WTC11 (cell line): ENCODE measurements around the gene NR1D1. TPM values are rescaled to one million over a fixed set of nuclear protein-coding genes. Genes with fewer than 3 reads are reported as not detected.

ENCODE experiments used
- ATAC-seq: fragments of 200-7000 bp; cut with Tn5 transposase; 2 replicates; pipeline ENCODE4 v1.10.0; 2021; ENCODE audit warnings: mild to moderate bottlenecking, moderate library complexity
- CTCF ChIA-PET: fragments of 300-600 bp; sonication (Branson Sonifier 250); formaldehyde crosslinking; loops from one replicate; lab custom pipeline; 2021; ENCODE audit warnings: antibody characterized with exemption; lab: Charles Lee
- POLR2A ChIA-PET: fragments of 350-600 bp; sonication (Branson Sonifier 250); formaldehyde crosslinking; loops from one replicate; lab custom pipeline; 2021; ENCODE audit warnings: antibody characterized with exemption; lab: Charles Lee
- DNase-seq: peaks from one replicate; pipeline ENCODE4 v3.0.0; 2021; ENCODE audit warnings: low spot score
- H3K27ac Mint-ChIP-seq: 2 replicates; pipeline ENCODE4 v1.8.0; 2021; ENCODE audit warnings: mixed read lengths
- H3K27me3 Mint-ChIP-seq: 2 replicates; pipeline ENCODE4 v1.8.0; 2021; ENCODE audit warnings: low read depth, mild to moderate bottlenecking, moderate library complexity, mixed read lengths
- H3K36me3 Mint-ChIP-seq: 2 replicates; pipeline ENCODE4 v1.8.0; 2021; ENCODE audit warnings: mixed read lengths
- H3K4me1 Mint-ChIP-seq: 2 replicates; pipeline ENCODE4 v1.8.0; 2022; ENCODE audit warnings: mixed read lengths
- H3K4me3 Mint-ChIP-seq: 2 replicates; pipeline ENCODE4 v1.8.0; 2021; ENCODE audit warnings: mild to moderate bottlenecking, moderate library complexity, mixed read lengths
- H3K9me3 Mint-ChIP-seq: 2 replicates; pipeline ENCODE4 v1.8.0; 2021; ENCODE audit warnings: mixed read lengths
- TEAD1 ChIP-seq: sonication (generic); formaldehyde crosslinking; IDR thresholded peaks from 2 replicates; pipeline ENCODE4 v1.8.0; 2022; ENCODE audit warnings: mild to moderate bottlenecking, missing genetic modification reagents
- TEAD4 ChIP-seq: sonication (generic); formaldehyde crosslinking; IDR thresholded peaks from 2 replicates; pipeline ENCODE4 v1.8.0; 2022; ENCODE audit warnings: mild to moderate bottlenecking, missing genetic modification reagents
- TP53 ChIP-seq: sonication (generic); formaldehyde crosslinking; IDR thresholded peaks from 2 replicates; pipeline ENCODE4 v1.8.1; 2023; ENCODE audit warnings: mild to moderate bottlenecking, missing genetic modification reagents
- total RNA-seq: library from RNA; stranded (reverse); gene quantifications from 3 replicates; pipeline ENCODE4 v1.2.3, GENCODE V29; 2021
- TF ChIP-seq, protein P1 (sequence below): sonication (generic); formaldehyde crosslinking; IDR thresholded peaks from 2 replicates; pipeline ENCODE4 v1.8.0; 2022; ENCODE audit warnings: mild to moderate bottlenecking, missing genetic modification reagents
- TF ChIP-seq, protein P2 (sequence below): fragments of 200-600 bp; IDR thresholded peaks from 2 replicates; pipeline ENCODE4 v1.8.0; 2022; ENCODE audit warnings: antibody characterized with exemption
- TF ChIP-seq, protein P3 (sequence below): fragments of 250-450 bp; sonication (Bioruptor Pico); IDR thresholded peaks from 2 replicates; pipeline ENCODE4 v1.8.0; 2021; ENCODE audit warnings: mild to moderate bottlenecking
- TF ChIP-seq, protein P4 (sequence below): sonication (generic); formaldehyde crosslinking; IDR thresholded peaks from 2 replicates; pipeline ENCODE4 v1.8.0; 2022; ENCODE audit warnings: missing genetic modification reagents
- TF ChIP-seq, protein P5 (sequence below): sonication (generic); formaldehyde crosslinking; IDR thresholded peaks from 2 replicates; pipeline ENCODE4 v1.8.1; 2022; ENCODE audit warnings: low read depth, missing genetic modification reagents, borderline replicate concordance
- TF ChIP-seq, protein P6 (sequence below): sonication (generic); formaldehyde crosslinking; IDR thresholded peaks from 2 replicates; pipeline ENCODE4 v1.8.1; 2022; ENCODE audit warnings: missing genetic modification reagents, borderline replicate concordance
- TF ChIP-seq, protein P7 (sequence below): sonication (generic); formaldehyde crosslinking; conservative IDR thresholded peaks from 2 replicates; pipeline ENCODE4 v1.8.1; 2023; ENCODE audit warnings: mild to moderate bottlenecking, low read depth, missing genetic modification reagents, moderate library complexity
- TF ChIP-seq, protein P8 (sequence below): sonication (generic); formaldehyde crosslinking; IDR thresholded peaks from 2 replicates; pipeline ENCODE4 v1.8.1; 2022; ENCODE audit warnings: low read depth, mild to moderate bottlenecking, moderate library complexity, missing genetic modification reagents, borderline replicate concordance

Gene NR1D1
- total RNA-seq, 1 experiment from 2014 or later = 5.6 TPM

DNA sequence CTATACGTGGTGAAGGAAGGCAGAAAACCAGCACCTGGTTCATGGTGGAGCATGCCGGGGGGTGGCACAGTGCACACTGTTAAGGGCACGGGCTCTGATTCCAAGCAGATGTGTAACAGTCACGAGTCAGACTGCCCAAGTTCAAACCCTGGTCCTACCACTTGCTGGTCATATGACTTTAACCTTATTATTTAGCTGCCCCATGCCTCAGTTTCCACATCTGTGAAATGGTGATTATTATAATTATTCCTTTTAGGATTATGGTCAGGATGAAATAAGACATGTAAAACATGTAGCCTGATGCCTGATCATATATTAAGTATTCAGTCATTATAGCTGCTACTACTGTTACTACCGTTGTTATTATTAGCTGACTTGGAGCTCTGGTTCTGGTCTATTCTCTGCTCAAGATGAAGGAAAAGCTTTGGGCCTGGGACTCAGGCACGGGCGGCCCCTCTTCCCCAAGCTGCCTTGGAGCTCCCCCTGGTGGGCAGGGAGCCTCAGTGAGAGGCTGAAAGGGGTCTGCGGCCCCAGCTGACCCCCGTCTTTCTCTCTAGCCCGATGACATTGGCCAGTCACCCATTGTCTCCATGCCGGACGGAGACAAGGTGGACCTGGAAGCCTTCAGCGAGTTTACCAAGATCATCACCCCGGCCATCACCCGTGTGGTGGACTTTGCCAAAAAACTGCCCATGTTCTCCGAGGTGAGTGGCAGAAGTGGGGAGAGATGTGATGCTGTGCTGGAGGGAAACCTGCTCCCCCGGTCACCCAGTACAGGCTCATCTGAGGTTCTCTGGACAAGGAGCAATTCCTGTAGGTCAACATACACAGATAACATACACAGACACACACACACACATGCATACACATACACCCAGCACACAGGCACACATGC, 14.0 kb downstream of the NR1D1 start:
- Mint-ChIP-seq H3K36me3 (peaks cover 10% of the 10 kb centered on the region; the same call in 1 of the 2 replicates), H3K4me3 (no peak overlapping the region), H3K9me3 (no peaks in the 10 kb centered on the region), H3K27ac (no peak overlapping the region), H3K27me3 (no peaks in the 10 kb centered on the region), H3K4me1 (peaks cover 16% of the 10 kb centered on the region)
- ATAC-seq = peak; percentile 85
- peak; percentile 88 for DNase-seq
- ChIA-PET POLR2A (interaction anchor here (1.0 to 1.1 kb wide), 3 partner anchors 11 to 32 kb away, joined by 3 to 5 read pairs (median 4); partner anchors contain the start of genes MED24 and THRA), CTCF (interaction anchor here (0.6 to 4.9 kb wide), 39 partner anchors 8 to 202 kb away, joined by 3 to 161 read pairs (median 5); partner anchors contain the start of genes CSF3, MED24, NR1D1 and PSMD3)
- TF ChIP-seq, protein P1, sequence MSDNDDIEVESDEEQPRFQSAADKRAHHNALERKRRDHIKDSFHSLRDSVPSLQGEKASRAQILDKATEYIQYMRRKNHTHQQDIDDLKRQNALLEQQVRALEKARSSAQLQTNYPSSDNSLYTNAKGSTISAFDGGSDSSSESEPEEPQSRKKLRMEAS (CRISPR knock-in tag) = 0 out of 2 replicates have a peak, but pooled peaks have one; percentile 17
- TF ChIP-seq, protein P2, sequence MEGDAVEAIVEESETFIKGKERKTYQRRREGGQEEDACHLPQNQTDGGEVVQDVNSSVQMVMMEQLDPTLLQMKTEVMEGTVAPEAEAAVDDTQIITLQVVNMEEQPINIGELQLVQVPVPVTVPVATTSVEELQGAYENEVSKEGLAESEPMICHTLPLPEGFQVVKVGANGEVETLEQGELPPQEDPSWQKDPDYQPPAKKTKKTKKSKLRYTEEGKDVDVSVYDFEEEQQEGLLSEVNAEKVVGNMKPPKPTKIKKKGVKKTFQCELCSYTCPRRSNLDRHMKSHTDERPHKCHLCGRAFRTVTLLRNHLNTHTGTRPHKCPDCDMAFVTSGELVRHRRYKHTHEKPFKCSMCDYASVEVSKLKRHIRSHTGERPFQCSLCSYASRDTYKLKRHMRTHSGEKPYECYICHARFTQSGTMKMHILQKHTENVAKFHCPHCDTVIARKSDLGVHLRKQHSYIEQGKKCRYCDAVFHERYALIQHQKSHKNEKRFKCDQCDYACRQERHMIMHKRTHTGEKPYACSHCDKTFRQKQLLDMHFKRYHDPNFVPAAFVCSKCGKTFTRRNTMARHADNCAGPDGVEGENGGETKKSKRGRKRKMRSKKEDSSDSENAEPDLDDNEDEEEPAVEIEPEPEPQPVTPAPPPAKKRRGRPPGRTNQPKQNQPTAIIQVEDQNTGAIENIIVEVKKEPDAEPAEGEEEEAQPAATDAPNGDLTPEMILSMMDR = peak; percentile 84
- TF ChIP-seq TEAD1 (CRISPR knock-in tag) = no peak

DNA sequence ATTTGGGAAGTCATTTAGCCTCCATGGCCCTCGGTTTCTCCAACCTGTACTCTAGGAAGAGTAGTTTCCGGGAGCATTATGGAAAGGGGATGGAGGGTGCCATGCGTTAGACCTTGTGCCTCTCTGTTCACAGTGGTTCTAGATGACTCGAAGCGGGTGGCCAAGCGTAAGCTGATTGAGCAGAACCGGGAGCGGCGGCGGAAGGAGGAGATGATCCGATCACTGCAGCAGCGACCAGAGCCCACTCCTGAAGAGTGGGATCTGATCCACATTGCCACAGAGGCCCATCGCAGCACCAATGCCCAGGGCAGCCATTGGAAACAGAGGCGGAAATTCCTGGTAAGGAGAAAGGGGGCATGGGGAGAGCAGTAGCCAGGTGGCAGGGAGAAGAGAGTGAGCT, 15.9 kb downstream of the NR1D1 start:
- peaks cover 10% of the 10 kb centered on the region; the same call in 1 of the 2 replicates for H3K36me3 Mint-ChIP-seq
- no peak overlapping the region for H3K4me3 Mint-ChIP-seq
- no peak for ATAC-seq
- CTCF ChIA-PET = interaction anchor here (0.5 to 4.9 kb wide), 6 partner anchors 10 to 101 kb away, joined by 3 to 161 read pairs (median 34); no protein-coding TSS in a partner anchor
- TF ChIP-seq, protein P3, sequence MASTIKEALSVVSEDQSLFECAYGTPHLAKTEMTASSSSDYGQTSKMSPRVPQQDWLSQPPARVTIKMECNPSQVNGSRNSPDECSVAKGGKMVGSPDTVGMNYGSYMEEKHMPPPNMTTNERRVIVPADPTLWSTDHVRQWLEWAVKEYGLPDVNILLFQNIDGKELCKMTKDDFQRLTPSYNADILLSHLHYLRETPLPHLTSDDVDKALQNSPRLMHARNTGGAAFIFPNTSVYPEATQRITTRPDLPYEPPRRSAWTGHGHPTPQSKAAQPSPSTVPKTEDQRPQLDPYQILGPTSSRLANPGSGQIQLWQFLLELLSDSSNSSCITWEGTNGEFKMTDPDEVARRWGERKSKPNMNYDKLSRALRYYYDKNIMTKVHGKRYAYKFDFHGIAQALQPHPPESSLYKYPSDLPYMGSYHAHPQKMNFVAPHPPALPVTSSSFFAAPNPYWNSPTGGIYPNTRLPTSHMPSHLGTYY (CRISPR knock-in tag) = no peak
- TF ChIP-seq, protein P4, sequence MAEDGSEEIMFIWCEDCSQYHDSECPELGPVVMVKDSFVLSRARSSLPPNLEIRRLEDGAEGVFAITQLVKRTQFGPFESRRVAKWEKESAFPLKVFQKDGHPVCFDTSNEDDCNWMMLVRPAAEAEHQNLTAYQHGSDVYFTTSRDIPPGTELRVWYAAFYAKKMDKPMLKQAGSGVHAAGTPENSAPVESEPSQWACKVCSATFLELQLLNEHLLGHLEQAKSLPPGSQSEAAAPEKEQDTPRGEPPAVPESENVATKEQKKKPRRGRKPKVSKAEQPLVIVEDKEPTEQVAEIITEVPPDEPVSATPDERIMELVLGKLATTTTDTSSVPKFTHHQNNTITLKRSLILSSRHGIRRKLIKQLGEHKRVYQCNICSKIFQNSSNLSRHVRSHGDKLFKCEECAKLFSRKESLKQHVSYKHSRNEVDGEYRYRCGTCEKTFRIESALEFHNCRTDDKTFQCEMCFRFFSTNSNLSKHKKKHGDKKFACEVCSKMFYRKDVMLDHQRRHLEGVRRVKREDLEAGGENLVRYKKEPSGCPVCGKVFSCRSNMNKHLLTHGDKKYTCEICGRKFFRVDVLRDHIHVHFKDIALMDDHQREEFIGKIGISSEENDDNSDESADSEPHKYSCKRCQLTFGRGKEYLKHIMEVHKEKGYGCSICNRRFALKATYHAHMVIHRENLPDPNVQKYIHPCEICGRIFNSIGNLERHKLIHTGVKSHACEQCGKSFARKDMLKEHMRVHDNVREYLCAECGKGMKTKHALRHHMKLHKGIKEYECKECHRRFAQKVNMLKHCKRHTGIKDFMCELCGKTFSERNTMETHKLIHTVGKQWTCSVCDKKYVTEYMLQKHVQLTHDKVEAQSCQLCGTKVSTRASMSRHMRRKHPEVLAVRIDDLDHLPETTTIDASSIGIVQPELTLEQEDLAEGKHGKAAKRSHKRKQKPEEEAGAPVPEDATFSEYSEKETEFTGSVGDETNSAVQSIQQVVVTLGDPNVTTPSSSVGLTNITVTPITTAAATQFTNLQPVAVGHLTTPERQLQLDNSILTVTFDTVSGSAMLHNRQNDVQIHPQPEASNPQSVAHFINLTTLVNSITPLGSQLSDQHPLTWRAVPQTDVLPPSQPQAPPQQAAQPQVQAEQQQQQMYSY (CRISPR knock-in tag) = no peak
- TF ChIP-seq TEAD4 (CRISPR knock-in tag) (no peak), TP53 (CRISPR knock-in tag) (no peak)
- TF ChIP-seq, protein P2 = no peak
- TF ChIP-seq, protein P5, sequence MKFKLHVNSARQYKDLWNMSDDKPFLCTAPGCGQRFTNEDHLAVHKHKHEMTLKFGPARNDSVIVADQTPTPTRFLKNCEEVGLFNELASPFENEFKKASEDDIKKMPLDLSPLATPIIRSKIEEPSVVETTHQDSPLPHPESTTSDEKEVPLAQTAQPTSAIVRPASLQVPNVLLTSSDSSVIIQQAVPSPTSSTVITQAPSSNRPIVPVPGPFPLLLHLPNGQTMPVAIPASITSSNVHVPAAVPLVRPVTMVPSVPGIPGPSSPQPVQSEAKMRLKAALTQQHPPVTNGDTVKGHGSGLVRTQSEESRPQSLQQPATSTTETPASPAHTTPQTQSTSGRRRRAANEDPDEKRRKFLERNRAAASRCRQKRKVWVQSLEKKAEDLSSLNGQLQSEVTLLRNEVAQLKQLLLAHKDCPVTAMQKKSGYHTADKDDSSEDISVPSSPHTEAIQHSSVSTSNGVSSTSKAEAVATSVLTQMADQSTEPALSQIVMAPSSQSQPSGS (CRISPR knock-in tag) = no peak
- TF ChIP-seq, protein P6, sequence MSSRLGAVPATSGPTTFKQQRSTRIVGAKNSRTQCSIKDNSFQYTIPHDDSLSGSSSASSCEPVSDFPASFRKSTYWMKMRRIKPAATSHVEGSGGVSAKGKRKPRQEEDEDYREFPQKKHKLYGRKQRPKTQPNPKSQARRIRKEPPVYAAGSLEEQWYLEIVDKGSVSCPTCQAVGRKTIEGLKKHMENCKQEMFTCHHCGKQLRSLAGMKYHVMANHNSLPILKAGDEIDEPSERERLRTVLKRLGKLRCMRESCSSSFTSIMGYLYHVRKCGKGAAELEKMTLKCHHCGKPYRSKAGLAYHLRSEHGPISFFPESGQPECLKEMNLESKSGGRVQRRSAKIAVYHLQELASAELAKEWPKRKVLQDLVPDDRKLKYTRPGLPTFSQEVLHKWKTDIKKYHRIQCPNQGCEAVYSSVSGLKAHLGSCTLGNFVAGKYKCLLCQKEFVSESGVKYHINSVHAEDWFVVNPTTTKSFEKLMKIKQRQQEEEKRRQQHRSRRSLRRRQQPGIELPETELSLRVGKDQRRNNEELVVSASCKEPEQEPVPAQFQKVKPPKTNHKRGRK = no peak
- TF ChIP-seq, protein P7, sequence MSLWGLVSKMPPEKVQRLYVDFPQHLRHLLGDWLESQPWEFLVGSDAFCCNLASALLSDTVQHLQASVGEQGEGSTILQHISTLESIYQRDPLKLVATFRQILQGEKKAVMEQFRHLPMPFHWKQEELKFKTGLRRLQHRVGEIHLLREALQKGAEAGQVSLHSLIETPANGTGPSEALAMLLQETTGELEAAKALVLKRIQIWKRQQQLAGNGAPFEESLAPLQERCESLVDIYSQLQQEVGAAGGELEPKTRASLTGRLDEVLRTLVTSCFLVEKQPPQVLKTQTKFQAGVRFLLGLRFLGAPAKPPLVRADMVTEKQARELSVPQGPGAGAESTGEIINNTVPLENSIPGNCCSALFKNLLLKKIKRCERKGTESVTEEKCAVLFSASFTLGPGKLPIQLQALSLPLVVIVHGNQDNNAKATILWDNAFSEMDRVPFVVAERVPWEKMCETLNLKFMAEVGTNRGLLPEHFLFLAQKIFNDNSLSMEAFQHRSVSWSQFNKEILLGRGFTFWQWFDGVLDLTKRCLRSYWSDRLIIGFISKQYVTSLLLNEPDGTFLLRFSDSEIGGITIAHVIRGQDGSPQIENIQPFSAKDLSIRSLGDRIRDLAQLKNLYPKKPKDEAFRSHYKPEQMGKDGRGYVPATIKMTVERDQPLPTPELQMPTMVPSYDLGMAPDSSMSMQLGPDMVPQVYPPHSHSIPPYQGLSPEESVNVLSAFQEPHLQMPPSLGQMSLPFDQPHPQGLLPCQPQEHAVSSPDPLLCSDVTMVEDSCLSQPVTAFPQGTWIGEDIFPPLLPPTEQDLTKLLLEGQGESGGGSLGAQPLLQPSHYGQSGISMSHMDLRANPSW (CRISPR knock-in tag) = no peak
- TF ChIP-seq, protein P8, sequence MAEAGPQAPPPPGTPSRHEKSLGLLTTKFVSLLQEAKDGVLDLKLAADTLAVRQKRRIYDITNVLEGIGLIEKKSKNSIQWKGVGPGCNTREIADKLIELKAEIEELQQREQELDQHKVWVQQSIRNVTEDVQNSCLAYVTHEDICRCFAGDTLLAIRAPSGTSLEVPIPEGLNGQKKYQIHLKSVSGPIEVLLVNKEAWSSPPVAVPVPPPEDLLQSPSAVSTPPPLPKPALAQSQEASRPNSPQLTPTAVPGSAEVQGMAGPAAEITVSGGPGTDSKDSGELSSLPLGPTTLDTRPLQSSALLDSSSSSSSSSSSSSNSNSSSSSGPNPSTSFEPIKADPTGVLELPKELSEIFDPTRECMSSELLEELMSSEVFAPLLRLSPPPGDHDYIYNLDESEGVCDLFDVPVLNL = no peak
- H3K9me3 Mint-ChIP-seq = no peaks in the 10 kb centered on the region
- H3K4me1 Mint-ChIP-seq = peaks cover 6% of the 10 kb centered on the region
- H3K27me3 Mint-ChIP-seq = no peaks in the 10 kb centered on the region
- H3K27ac Mint-ChIP-seq = no peak overlapping the region
- POLR2A ChIA-PET = no interaction called here
- no peak for DNase-seq
